Measurements from ENCODE around the gene DOK7.

Gene DOK7

GRCh38 chr4:3492741-3493719, 29.9 kb downstream of the DOK7 start:
- no peak for DNase-seq

- no peak for DNase-seq
These were observed 30.8 kb downstream of the DOK7 start for GRCh38 chr4:3493720-3494461.

GRCh38 chr4:3494462-3494871, 31.4 kb downstream of the DOK7 start:
- DNase-seq: no peak

- no peak for DNase-seq
These were observed 32.3 kb downstream of the DOK7 start for GRCh38 chr4:3495204-3495975.

GRCh38 chr4:3496021-3496420, 32.9 kb downstream of the DOK7 start:
- no peak for DNase-seq

- no peak for DNase-seq
These were observed 34.0 kb downstream of the DOK7 start for GRCh38 chr4:3497095-3497494.

GRCh38 chr4:3497523-3498389, 34.6 kb downstream of the DOK7 start:
- no peak for DNase-seq

GRCh38 chr4:3498407-3498806, 35.3 kb downstream of the DOK7 start:
- no peak for DNase-seq

GRCh38 chr4:3498901-3499510, 35.9 kb downstream of the DOK7 start:
- no peak for DNase-seq

GRCh38 chr4:3499710-3500109, 36.6 kb downstream of the DOK7 start:
- DNase-seq: no peak

- no peak for DNase-seq
These were observed 37.0 kb downstream of the DOK7 start for GRCh38 chr4:3500111-3500510.

GRCh38 chr4:3500634-3501101, 37.6 kb downstream of the DOK7 start:
- DNase-seq: no peak

GRCh38 chr4:3501126-3501824, 38.2 kb downstream of the DOK7 start:
- no peak for DNase-seq

- DNase-seq: no peak
These were observed 38.8 kb downstream of the DOK7 start for GRCh38 chr4:3501825-3502425.

- DNase-seq: no peak
These were observed 40.1 kb downstream of the DOK7 start for GRCh38 chr4:3502941-3503936.

- no peak for DNase-seq
These were observed 42.1 kb downstream of the DOK7 start for GRCh38 chr4:3505231-3505630.

- no peak for DNase-seq
These were observed 45.4 kb downstream of the DOK7 start for GRCh38 chr4:3508542-3508941.

- no peak for DNase-seq
These were observed 47.4 kb downstream of the DOK7 start for GRCh38 chr4:3510481-3510880.

GRCh38 chr4:3511187-3511586, 48.1 kb downstream of the DOK7 start:
- no peak for DNase-seq

All from NCI-H2227 treated with DMSO at 0.1 percent for 48 hours (cell line).